ENCODE measurements around the gene UBR4. TPM values are rescaled to one million over a fixed set of nuclear protein-coding genes. Genes with fewer than 3 reads are reported as not detected.
A peak's percentile ranks its signal among the peaks of the same experiment; 100 is the strongest.

UBR4 gene
- total RNA-seq, 2 experiments from 2014 or later = 139 to 155 TPM

GRCh38 chr1:19209439-19209989 is 552 bp downstream of the UBR4 start:
- ATAC-seq (ENCODE audit: low read depth) (peak; percentile 28), DNase-seq (no peak)
- Mint-ChIP-seq H3K27ac (peak overlapping the region; percentile 96), H3K4me3 (peak overlapping the region; percentile 98), H3K9me3 (no peaks in the 10 kb centered on the region), H3K4me1 (peaks cover 58% of the 10 kb centered on the region), H3K27me3 (no peaks in the 10 kb centered on the region), H3K36me3 (peaks cover 8% of the 10 kb centered on the region)
- POLR2A ChIA-PET = interaction anchor here (1.5 kb wide), 1 partner anchor 11 kb away, joined by 3 read pairs; no protein-coding TSS in a partner anchor

- no peaks in the 10 kb centered on the region for H3K9me3 Mint-ChIP-seq
- peaks cover 8% of the 10 kb centered on the region for H3K36me3 Mint-ChIP-seq
- H3K4me1 Mint-ChIP-seq = peaks cover 57% of the 10 kb centered on the region
- no peaks in the 10 kb centered on the region for H3K27me3 Mint-ChIP-seq
- H3K27ac Mint-ChIP-seq = peak overlapping the region; percentile 96
- H3K4me3 Mint-ChIP-seq = peak overlapping the region; percentile 98
- DNase-seq (no peak), ATAC-seq (ENCODE audit: low read depth) (no peak)
- POLR2A ChIA-PET = interaction anchor here (0.7 to 1.5 kb wide), 2 partner anchors 11 to 1578 kb away, joined by 3 read pairs; partner anchors contain the start of gene HP1BP3
These were observed 1.2 kb downstream of the UBR4 start for GRCh38 chr1:19208710-19209438.

GRCh38 chr1:19206947-19207346 is 3.1 kb downstream of the UBR4 start:
- no peak for ATAC-seq (ENCODE audit: low read depth)
- POLR2A ChIA-PET = interaction anchor here (1.5 kb wide), 1 partner anchor 44 kb away, joined by 3 read pairs; the partner anchor contains the start of genes EMC1 and MRTO4
- no peak for DNase-seq
- Mint-ChIP-seq H3K9me3 (no peaks in the 10 kb centered on the region), H3K4me3 (peak overlapping the region; percentile 6), H3K4me1 (peaks cover 56% of the 10 kb centered on the region), H3K36me3 (peaks cover 8% of the 10 kb centered on the region), H3K27ac (peak overlapping the region; percentile 14), H3K27me3 (no peaks in the 10 kb centered on the region)

- no peak overlapping the region for H3K4me3 Mint-ChIP-seq
- ATAC-seq (ENCODE audit: low read depth) (no peak), DNase-seq (no peak)
- H3K27ac Mint-ChIP-seq = no peak overlapping the region
- no peaks in the 10 kb centered on the region for H3K9me3 Mint-ChIP-seq
- peaks cover 52% of the 10 kb centered on the region for H3K4me1 Mint-ChIP-seq
- POLR2A ChIA-PET = interaction anchor here (1.5 kb wide), 1 partner anchor 46 kb away, joined by 3 read pairs; the partner anchor contains the start of genes EMC1 and MRTO4
- H3K27me3 Mint-ChIP-seq = no peaks in the 10 kb centered on the region
- peaks cover 8% of the 10 kb centered on the region for H3K36me3 Mint-ChIP-seq
These were observed 4.2 kb downstream of the UBR4 start for GRCh38 chr1:19205845-19206244.

- DNase-seq = no peak
- ATAC-seq (ENCODE audit: low read depth) = no peak
- H3K36me3 Mint-ChIP-seq = peaks cover 8% of the 10 kb centered on the region
- H3K4me3 Mint-ChIP-seq = no peak overlapping the region
- H3K9me3 Mint-ChIP-seq = no peaks in the 10 kb centered on the region
- peaks cover 51% of the 10 kb centered on the region for H3K4me1 Mint-ChIP-seq
- POLR2A ChIA-PET = no interaction called here
- no peak overlapping the region for H3K27ac Mint-ChIP-seq
- no peaks in the 10 kb centered on the region for H3K27me3 Mint-ChIP-seq
These were observed 4.7 kb downstream of the UBR4 start for GRCh38 chr1:19205403-19205802.

GRCh38 chr1:19204446-19205266 is 5.4 kb downstream of the UBR4 start:
- peaks cover 8% of the 10 kb centered on the region for H3K36me3 Mint-ChIP-seq
- ATAC-seq (ENCODE audit: low read depth) = no peak
- no peak overlapping the region for H3K4me3 Mint-ChIP-seq

GRCh38 chr1:19203440-19203839 is 6.6 kb downstream of the UBR4 start:
- H3K4me3 Mint-ChIP-seq = no peak overlapping the region
- H3K36me3 Mint-ChIP-seq = peaks cover 11% of the 10 kb centered on the region
- H3K27ac Mint-ChIP-seq = no peak overlapping the region
- no peaks in the 10 kb centered on the region for H3K9me3 Mint-ChIP-seq
- no peaks in the 10 kb centered on the region for H3K27me3 Mint-ChIP-seq
- POLR2A ChIA-PET = no interaction called here
- DNase-seq = no peak
- ATAC-seq (ENCODE audit: low read depth) = no peak
- H3K4me1 Mint-ChIP-seq = peaks cover 43% of the 10 kb centered on the region

More at GRCh38 chr1:19204446-19205266, 5.4 kb downstream of the UBR4 start:
- Mint-ChIP-seq H3K4me1 (peaks cover 51% of the 10 kb centered on the region), H3K27ac (no peak overlapping the region), H3K27me3 (no peaks in the 10 kb centered on the region), H3K9me3 (no peaks in the 10 kb centered on the region)
- POLR2A ChIA-PET = no interaction called here
- no peak for DNase-seq

- H3K36me3 Mint-ChIP-seq = peaks cover 13% of the 10 kb centered on the region
- POLR2A ChIA-PET = no interaction called here
- H3K4me1 Mint-ChIP-seq = peaks cover 34% of the 10 kb centered on the region
- ATAC-seq (ENCODE audit: low read depth) (peak; percentile 56), DNase-seq (no peak)
- H3K4me3 Mint-ChIP-seq = peak overlapping the region; percentile 19
- H3K27ac Mint-ChIP-seq = peak overlapping the region; percentile 68
- H3K9me3 Mint-ChIP-seq = no peaks in the 10 kb centered on the region
- no peaks in the 10 kb centered on the region for H3K27me3 Mint-ChIP-seq
These were observed 7.7 kb downstream of the UBR4 start for GRCh38 chr1:19202396-19202795.

GRCh38 chr1:19199969-19200604 is 10.0 kb downstream of the UBR4 start:
- Mint-ChIP-seq H3K9me3 (no peaks in the 10 kb centered on the region), H3K27ac (no peak overlapping the region), H3K4me3 (no peak overlapping the region), H3K4me1 (peaks cover 20% of the 10 kb centered on the region), H3K36me3 (peaks cover 18% of the 10 kb centered on the region), H3K27me3 (no peaks in the 10 kb centered on the region)
- ATAC-seq (ENCODE audit: low read depth) (no peak), DNase-seq (no peak)
- POLR2A ChIA-PET = no interaction called here

- Mint-ChIP-seq H3K27me3 (no peaks in the 10 kb centered on the region), H3K9me3 (no peaks in the 10 kb centered on the region), H3K4me1 (peaks cover 15% of the 10 kb centered on the region), H3K27ac (no peak overlapping the region), H3K36me3 (peaks cover 17% of the 10 kb centered on the region), H3K4me3 (no peak overlapping the region)
- DNase-seq (no peak), ATAC-seq (ENCODE audit: low read depth) (no peak)
- POLR2A ChIA-PET = no interaction called here
These were observed 10.6 kb downstream of the UBR4 start for GRCh38 chr1:19199329-19199968.

GRCh38 chr1:19198820-19199219 is 11.2 kb downstream of the UBR4 start:
- no peaks in the 10 kb centered on the region for H3K9me3 Mint-ChIP-seq
- no peak overlapping the region for H3K27ac Mint-ChIP-seq
- H3K4me1 Mint-ChIP-seq = peaks cover 14% of the 10 kb centered on the region
- POLR2A ChIA-PET = interaction anchor here (1.1 kb wide), 1 partner anchor 10 kb away, joined by 3 read pairs; no protein-coding TSS in a partner anchor
- H3K36me3 Mint-ChIP-seq = peaks cover 17% of the 10 kb centered on the region
- H3K4me3 Mint-ChIP-seq = no peak overlapping the region
- H3K27me3 Mint-ChIP-seq = no peaks in the 10 kb centered on the region
- no peak for ATAC-seq (ENCODE audit: low read depth)
- DNase-seq = no peak

- H3K9me3 Mint-ChIP-seq = no peaks in the 10 kb centered on the region
- peaks cover 26% of the 10 kb centered on the region for H3K36me3 Mint-ChIP-seq
- no peaks in the 10 kb centered on the region for H3K27me3 Mint-ChIP-seq
- ATAC-seq (ENCODE audit: low read depth) = no peak
- POLR2A ChIA-PET = interaction anchor here (0.6 to 1.1 kb wide), 2 partner anchors 11 to 1832 kb away, joined by 3 to 4 read pairs; no protein-coding TSS in a partner anchor
- H3K4me1 Mint-ChIP-seq = peaks cover 11% of the 10 kb centered on the region
- H3K27ac Mint-ChIP-seq = no peak overlapping the region
- no peak overlapping the region for H3K4me3 Mint-ChIP-seq
- DNase-seq = no peak
These were observed 12.2 kb downstream of the UBR4 start for GRCh38 chr1:19197845-19198244.
